GM21390 (cell line): Measurements from ENCODE around the gene VWA2.

Experiments used
- ATAC-seq: cut with Tn5 transposase; IDR thresholded peaks from one replicate; pipeline ENCODE4 v1.9.1; 2021; ENCODE audit not compliant: unreplicated experiment

Gene VWA2

GRCh38 chr10:114239117-114239993 lies at the start of gene VWA2:
VWA2 (plus strand) TSS chr10:114239254; CDS start chr10:114248714, 9,460 bp downstream.
- ATAC-seq = no peak

- no peak for ATAC-seq
These were observed 49.4 kb upstream of the VWA2 start for GRCh38 chr10:114189700-114190099.

GRCh38 chr10:114195079-114195478 lies 44.0 kb upstream of the VWA2 start:
- ATAC-seq = peak; percentile 98

- ATAC-seq = no peak
These were observed 39.8 kb upstream of the VWA2 start for GRCh38 chr10:114199239-114199638.

GRCh38 chr10:114202812-114203211 lies 36.2 kb upstream of the VWA2 start:
- ATAC-seq = no peak

- no peak for ATAC-seq
These were observed 32.2 kb upstream of the VWA2 start for GRCh38 chr10:114206902-114207301.

- ATAC-seq = no peak
These were observed 31.7 kb upstream of the VWA2 start for GRCh38 chr10:114207349-114207748.

GRCh38 chr10:114208351-114208750 lies 30.7 kb upstream of the VWA2 start:
- no peak for ATAC-seq

- no peak for ATAC-seq
These were observed 26.9 kb upstream of the VWA2 start for GRCh38 chr10:114212153-114212552.

GRCh38 chr10:114215033-114215432 lies 24.0 kb upstream of the VWA2 start:
- no peak for ATAC-seq

GRCh38 chr10:114220281-114220680 lies 18.8 kb upstream of the VWA2 start:
- no peak for ATAC-seq

- ATAC-seq = no peak
These were observed 17.8 kb upstream of the VWA2 start for GRCh38 chr10:114221235-114221634.

GRCh38 chr10:114223066-114223465 lies 16.0 kb upstream of the VWA2 start:
- no peak for ATAC-seq

GRCh38 chr10:114228156-114228555 lies 10.9 kb upstream of the VWA2 start:
- ATAC-seq = no peak

- no peak for ATAC-seq
These were observed 6.4 kb upstream of the VWA2 start for GRCh38 chr10:114232561-114233176.

GRCh38 chr10:114233482-114233881 lies 5.6 kb upstream of the VWA2 start:
- ATAC-seq = no peak

- ATAC-seq = no peak
These were observed 4.9 kb upstream of the VWA2 start for GRCh38 chr10:114234132-114234531.

- ATAC-seq = no peak
These were observed 916 bp downstream of the VWA2 start for GRCh38 chr10:114239994-114240345.

- ATAC-seq = no peak
These were observed 3.2 kb downstream of the VWA2 start for GRCh38 chr10:114242235-114242634.

GRCh38 chr10:114243661-114244060 lies 4.6 kb downstream of the VWA2 start:
- no peak for ATAC-seq

- ATAC-seq = no peak
These were observed 5.1 kb downstream of the VWA2 start for GRCh38 chr10:114244126-114244525.

- no peak for ATAC-seq
These were observed 6.2 kb downstream of the VWA2 start for GRCh38 chr10:114245121-114245791.
